ENCODE measurements around the gene ZNF564. TPM values are rescaled to one million over a fixed set of nuclear protein-coding genes. Genes with fewer than 3 reads are reported as not detected.
"Not testable (repeated sequence)": the region's sequence is repeated elsewhere in the genome, so short reads cannot be mapped to it uniquely, and the experiment has no call there.

The ZNF564 gene
- total RNA-seq, 1 donor from 2014 or later, result 13.3 TPM

DNA sequence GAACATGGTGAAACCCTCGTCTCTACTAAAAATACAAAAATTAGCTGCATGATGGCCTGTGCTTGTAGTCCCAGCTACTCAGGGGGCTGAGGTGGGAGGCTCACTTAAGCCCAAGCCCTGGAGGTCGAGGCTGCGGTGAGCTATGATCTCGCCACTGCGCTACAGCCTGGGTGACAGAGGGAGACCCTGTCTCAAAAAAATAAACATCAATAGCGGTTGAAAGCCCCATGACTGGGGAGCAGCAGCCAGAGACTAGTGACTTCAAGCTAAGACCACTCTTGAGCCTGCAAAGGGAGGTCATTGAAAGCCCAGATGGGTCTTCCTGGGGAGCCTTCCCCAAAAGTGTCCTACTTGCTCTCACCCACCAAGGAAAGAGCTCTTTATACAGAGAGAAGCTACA, 54.8 kb downstream of the ZNF564 start:
- DNase-seq, result no peak

DNA sequence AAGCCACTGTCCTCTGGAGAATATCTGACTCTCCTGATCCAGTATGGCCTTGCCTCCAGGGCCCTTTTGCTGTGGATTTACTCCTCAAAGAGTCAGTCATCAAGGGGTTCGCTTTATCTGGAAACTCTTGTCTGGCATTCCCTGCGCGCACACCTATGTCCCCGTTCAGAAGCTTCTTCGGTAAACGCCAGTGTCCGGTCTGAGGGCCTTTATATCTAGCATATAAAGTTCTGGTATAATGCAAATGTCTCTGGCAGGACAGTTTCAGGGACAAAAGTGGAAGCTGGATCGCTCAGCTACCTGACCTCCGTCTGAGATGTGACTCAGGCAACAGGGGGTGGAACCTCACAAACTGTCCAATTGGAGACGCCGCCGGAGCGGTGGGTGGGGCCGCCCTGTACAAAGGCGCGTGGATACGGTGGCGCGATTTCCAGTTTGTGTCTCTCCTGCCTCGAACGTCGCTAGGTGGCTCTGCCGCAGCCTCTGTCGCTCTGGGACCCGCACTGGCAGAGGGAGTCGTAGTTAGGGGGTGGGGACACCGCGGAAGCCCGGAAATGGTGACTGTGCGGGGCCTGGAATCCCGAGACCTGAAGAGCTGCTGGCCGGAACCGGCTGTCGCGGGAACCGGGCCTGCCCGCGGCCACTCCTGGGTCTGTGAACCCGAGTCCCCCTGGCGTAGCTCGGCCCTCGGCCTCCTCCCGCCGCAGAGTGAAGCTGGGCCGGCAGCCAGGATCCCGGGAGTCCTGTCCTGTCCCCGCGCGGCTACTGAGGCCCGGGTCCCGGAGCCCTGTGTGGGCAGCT, 56.1 kb downstream of the ZNF564 start:
- peak; percentile 89 for DNase-seq

DNA sequence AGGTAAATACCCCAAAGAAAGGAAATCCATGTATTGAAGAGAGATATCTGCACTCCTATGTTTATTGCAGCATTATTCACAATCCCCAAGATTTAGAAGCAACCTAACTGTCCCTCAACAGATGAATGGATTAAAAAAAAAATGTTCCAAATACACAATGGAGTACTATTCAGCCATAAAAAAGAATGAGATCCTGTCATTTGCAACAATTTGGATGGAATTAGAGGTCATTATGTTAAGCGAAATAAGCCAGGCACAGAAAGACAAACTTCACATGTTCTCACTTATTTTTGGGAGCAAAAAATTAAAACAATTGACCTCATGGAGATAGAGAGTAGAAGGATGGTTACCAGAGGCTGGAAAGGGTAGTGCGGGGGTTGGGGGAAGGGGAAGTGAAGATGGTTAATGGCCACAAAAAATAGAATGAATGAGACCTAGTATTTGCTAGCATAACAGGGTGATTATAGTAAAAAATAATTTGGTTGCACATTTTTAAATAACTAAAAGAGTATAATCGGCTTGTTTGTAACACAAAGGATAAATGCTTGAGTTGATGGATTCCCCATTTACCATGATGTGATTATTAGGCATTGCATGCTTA, 56.9 kb downstream of the ZNF564 start:
- no peak for DNase-seq

- DNase-seq, result not testable (repeated sequence)
Observed at GRCh38 chr19:12486265-12486783, 65.0 kb downstream of the ZNF564 start.

DNA sequence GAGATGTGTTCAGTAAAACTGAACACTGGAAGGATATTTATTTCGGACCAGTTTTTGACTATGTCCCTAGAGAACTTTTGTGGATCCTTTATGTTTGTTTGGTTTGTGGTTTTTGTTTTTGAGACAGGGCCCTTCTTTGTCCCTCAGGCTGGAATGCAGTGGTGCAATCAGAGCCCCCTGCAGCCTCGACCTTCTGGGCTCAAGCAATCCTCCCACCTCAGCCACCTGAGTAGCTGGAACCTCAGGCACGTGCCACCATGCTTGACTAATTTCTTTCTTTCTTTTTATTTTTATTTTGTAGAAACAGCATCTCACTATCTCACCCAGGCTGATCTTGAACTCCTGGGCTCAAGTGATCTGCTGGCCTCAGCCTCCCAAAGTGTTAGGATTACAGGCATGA, 65.7 kb downstream of the ZNF564 start:
- DNase-seq, result no peak

GRCh38 chr19:12485052-12485416, 66.2 kb downstream of the ZNF564 start:
- no peak for DNase-seq

- DNase-seq, result peak; percentile 89
Observed at GRCh38 chr19:12484371-12485051, 66.8 kb downstream of the ZNF564 start, which contains the start of gene ZNF709. Gene ZNF709, minus strand, starts transcription at chr19:12484816. Its CDS starts 159 bp downstream, at chr19:12484657.

- DNase-seq, result no peak
Observed at GRCh38 chr19:12484011-12484370, 67.3 kb downstream of the ZNF564 start.

GRCh38 chr19:12482509-12482886, 68.8 kb downstream of the ZNF564 start:
- peak; percentile 4 for DNase-seq

GRCh38 chr19:12481781-12482508, 69.3 kb downstream of the ZNF564 start:
- no peak for DNase-seq

- DNase-seq, result no peak
Observed at GRCh38 chr19:12478234-12478941, 72.9 kb downstream of the ZNF564 start.

Other genes with a start within 250 kb of the ZNF564 start
- gene ZNF563, start 217.8 kb downstream of the ZNF564 start, total RNA-seq, result 2.2 TPM in 2 replicates
- 2.7 and 4.3 TPM in 2 replicates for gene ZNF442, start 185.8 kb downstream of the ZNF564 start, total RNA-seq
- gene ZNF799, start 150.2 kb downstream of the ZNF564 start, total RNA-seq, result 6.1 and 12.1 TPM in 2 replicates
- gene ZNF443, start 110.5 kb downstream of the ZNF564 start, total RNA-seq, result 6.2 and 9.5 TPM in 2 replicates
- gene ZNF709, start 66.7 kb downstream of the ZNF564 start, total RNA-seq, result 3.5 and 5.8 TPM in 2 replicates
- gene ZNF490, start 59.3 kb upstream of the ZNF564 start, total RNA-seq, result 10.2 and 13.1 TPM in 2 replicates
- gene ZNF791, start 59.4 kb upstream of the ZNF564 start, total RNA-seq, result 17.9 and 21.3 TPM in 2 replicates
- 59.7 and 66.4 TPM in 2 replicates for gene MAN2B1, start 115.3 kb upstream of the ZNF564 start, total RNA-seq
- 6.3 and 8.3 TPM in 2 replicates for gene WDR83, start 115.3 kb upstream of the ZNF564 start, total RNA-seq
- 52.9 and 53.0 TPM in 2 replicates for gene DHPS, start 130.4 kb upstream of the ZNF564 start, total RNA-seq
- not detected in 2 replicates for gene GNG14, start 136.5 kb upstream of the ZNF564 start, total RNA-seq
- 5.8 and 8.0 TPM in 2 replicates for gene FBXW9, start 145.1 kb upstream of the ZNF564 start, total RNA-seq
- 25.7 and 31.4 TPM in 2 replicates for gene TNPO2, start 172.4 kb upstream of the ZNF564 start, total RNA-seq
- gene TRIR, start 183.2 kb upstream of the ZNF564 start, total RNA-seq, result 106 and 139 TPM in 2 replicates
- 66.9 and 78.6 TPM in 2 replicates for gene GET3, start 186.0 kb upstream of the ZNF564 start, total RNA-seq
- gene BEST2, start 200.3 kb upstream of the ZNF564 start, total RNA-seq, result not detected in 2 replicates
- 12.1 and 14.8 TPM in 2 replicates for gene HOOK2, start 224.1 kb upstream of the ZNF564 start, total RNA-seq
- gene JUNB, start 240.0 kb upstream of the ZNF564 start, total RNA-seq, result 61.1 and 151 TPM in 2 replicates